Transverse colon (tissue), 4 donors: Measurements from ENCODE around the gene IVD. TPM values are rescaled to one million over a fixed set of nuclear protein-coding genes. Genes with fewer than 3 reads are reported as not detected.
A peak's percentile ranks its signal among the peaks of the same experiment; 100 is the strongest.

Experiments used
- DNase-seq: peaks from one replicate; pipeline ENCODE4 v3.0.0-alpha.2; 2019
- H3K27ac ChIP-seq, 4 donors: fragments of 200-600 bp; sonication (generic); 2 replicates each; pipeline ENCODE4 v1.5.1; 2016 to 2018; ENCODE audit warnings: inconsistent platforms in 4 of 4
- H3K27me3 ChIP-seq: fragments of 200-600 bp; sonication (generic); 2 replicates; pipeline ENCODE4 v1.5.1; 2017; ENCODE audit warnings: inconsistent platforms
- H3K36me3 ChIP-seq, 4 donors: fragments of 200-600 bp; sonication (generic); 2 replicates each; pipeline ENCODE4 v1.5.1; 2017 to 2019; ENCODE audit warnings: inconsistent platforms in 4 of 4
- H3K4me1 ChIP-seq, 4 donors: fragments of 200-600 bp; sonication (generic); 2 replicates each; pipeline ENCODE4 v1.5.1; 2017 to 2020; ENCODE audit warnings: inconsistent platforms in 4 of 4
- H3K4me3 ChIP-seq, 4 donors: fragments of 200-600 bp; sonication (generic); 1 replicate in 1 of 4; 2 replicates in 3 of 4; pipeline versions ENCODE4 v1.5.1 to v1.6.1; 2017 to 2019; ENCODE audit warnings: inconsistent platforms in 4 of 4
- H3K9me3 ChIP-seq, 2 donors: fragments of 200-600 bp; sonication (generic); 2 replicates each; pipeline ENCODE4 v1.5.1; 2017 to 2019; ENCODE audit warnings: inconsistent platforms in 2 of 2
- EP300 ChIP-seq: sonication (generic); formaldehyde crosslinking; IDR thresholded peaks from one replicate; pipeline ENCODE4 v1.6.1; 2017; ENCODE audit warnings: antibody characterized with exemption, low read depth
- POLR2A ChIP-seq: fragments of 450-650 bp; IDR thresholded peaks from one replicate; pipeline ENCODE4 v1.6.1; 2016; ENCODE audit warnings: antibody characterized with exemption, mild to moderate bottlenecking, moderate library complexity
- POLR2AphosphoS5 ChIP-seq, 3 donors: sonication (generic); formaldehyde crosslinking; IDR thresholded peaks; one replicate each; pipeline ENCODE4 v1.6.1; 2016; ENCODE audit warnings: antibody characterized with exemption in 3 of 3
- WGBS, 2 donors: methylation state at CpG; one replicate each; pipeline ENCODE4 v1.1.5; 2018; ENCODE audit warnings: low coverage in 1 of 2; 5-methylcytosine and 5-hydroxymethylcytosine counted together
- in situ Hi-C, 4 donors: fragments of 200-750 bp; cut with MboI; loops; one replicate each; pipeline versions ENCODE4 v1.15.0 to v1.15.1; 2017; ENCODE audit warnings: low sequenced_read_pairs in 3 of 4, low pct_ligation_motif_present in 1 of 4, low pct_unique_long_range_greater_than_20kb in 1 of 4
- intact Hi-C: fragments of 100-400 bp; cut with DNase I; formaldehyde crosslinking; loops from one replicate; pipeline ENCODE4 v1.15.1; 2023; ENCODE audit warnings: low total_unique reads
- total RNA-seq, 4 donors: library from RNA; depleted of rRNA; stranded (reverse); fragments of >200 nt; gene quantifications; one replicate each; pipeline ENCODE4 v1.1.0, GENCODE V29; 2016
- TF ChIP-seq, protein P1 (sequence below), 5 experiments: fragments of 200-600 bp in 3 of 5; fragments of 450-650 bp in 2 of 5; sonication (generic) in 3 of 5; IDR thresholded peaks; 1 replicate in 2 of 5; 2 replicates in 3 of 5; pipeline ENCODE4 v1.5.1; 2016 to 2017; ENCODE audit warnings: antibody characterized with exemption in 5 of 5, inconsistent platforms in 3 of 5, mild to moderate bottlenecking in 2 of 5, moderate library complexity in 1 of 5

The IVD gene
- total RNA-seq, 4 donors from 2014 or later: 51.4 to 122 (median 58.7) TPM

GRCh38 chr15:40443846-40444245 is 38.3 kb downstream of the IVD start:
- no peaks in the 10 kb centered on the region for H3K27me3 ChIP-seq
- intact Hi-C loops (no loop called here), in situ Hi-C loops (no loop called here)
- WGBS, 2 donors: 78 to 100% methylated on average over 1 to 3 of the region's 3 CpGs
- H3K4me3 ChIP-seq: no peak overlapping the region
- H3K27ac ChIP-seq: no peak overlapping the region
- peaks cover 22 to 59% (median 34%) of the 10 kb centered on the region in 4 donors for H3K4me1 ChIP-seq
- no peaks in the 10 kb centered on the region for H3K9me3 ChIP-seq
- no peaks in the 10 kb centered on the region for H3K36me3 ChIP-seq
- no peak for DNase-seq
- TF ChIP-seq, protein P1, sequence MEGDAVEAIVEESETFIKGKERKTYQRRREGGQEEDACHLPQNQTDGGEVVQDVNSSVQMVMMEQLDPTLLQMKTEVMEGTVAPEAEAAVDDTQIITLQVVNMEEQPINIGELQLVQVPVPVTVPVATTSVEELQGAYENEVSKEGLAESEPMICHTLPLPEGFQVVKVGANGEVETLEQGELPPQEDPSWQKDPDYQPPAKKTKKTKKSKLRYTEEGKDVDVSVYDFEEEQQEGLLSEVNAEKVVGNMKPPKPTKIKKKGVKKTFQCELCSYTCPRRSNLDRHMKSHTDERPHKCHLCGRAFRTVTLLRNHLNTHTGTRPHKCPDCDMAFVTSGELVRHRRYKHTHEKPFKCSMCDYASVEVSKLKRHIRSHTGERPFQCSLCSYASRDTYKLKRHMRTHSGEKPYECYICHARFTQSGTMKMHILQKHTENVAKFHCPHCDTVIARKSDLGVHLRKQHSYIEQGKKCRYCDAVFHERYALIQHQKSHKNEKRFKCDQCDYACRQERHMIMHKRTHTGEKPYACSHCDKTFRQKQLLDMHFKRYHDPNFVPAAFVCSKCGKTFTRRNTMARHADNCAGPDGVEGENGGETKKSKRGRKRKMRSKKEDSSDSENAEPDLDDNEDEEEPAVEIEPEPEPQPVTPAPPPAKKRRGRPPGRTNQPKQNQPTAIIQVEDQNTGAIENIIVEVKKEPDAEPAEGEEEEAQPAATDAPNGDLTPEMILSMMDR (IDR thresholded peaks at IDR 0.05): no peak
- TF ChIP-seq POLR2A (no peak), EP300 (no peak), POLR2AphosphoS5 (IDR thresholded peaks at IDR 0.05) (no peak)

GRCh38 chr15:40444736-40445135 is 39.1 kb downstream of the IVD start:
- H3K27ac ChIP-seq: peak overlapping the region in 1 of 4 donors; percentile 52
- 88 to 95% methylated on average over 4 to 5 of the region's 5 CpGs for WGBS, 2 donors
- DNase-seq: no peak
- H3K9me3 ChIP-seq: no peaks in the 10 kb centered on the region
- no peak overlapping the region for H3K4me3 ChIP-seq
- TF ChIP-seq POLR2AphosphoS5 (IDR thresholded peaks at IDR 0.05): no peak
- no peak for TF ChIP-seq EP300
- TF ChIP-seq POLR2A: no peak
- TF ChIP-seq, protein P1 (IDR thresholded peaks at IDR 0.05): no peak
- H3K27me3 ChIP-seq: no peaks in the 10 kb centered on the region
- H3K36me3 ChIP-seq: no peaks in the 10 kb centered on the region
- peaks cover 18 to 57% (median 29%) of the 10 kb centered on the region in 4 donors for H3K4me1 ChIP-seq
- in situ Hi-C loops (no loop called here), intact Hi-C loops (no loop called here)

DNA sequence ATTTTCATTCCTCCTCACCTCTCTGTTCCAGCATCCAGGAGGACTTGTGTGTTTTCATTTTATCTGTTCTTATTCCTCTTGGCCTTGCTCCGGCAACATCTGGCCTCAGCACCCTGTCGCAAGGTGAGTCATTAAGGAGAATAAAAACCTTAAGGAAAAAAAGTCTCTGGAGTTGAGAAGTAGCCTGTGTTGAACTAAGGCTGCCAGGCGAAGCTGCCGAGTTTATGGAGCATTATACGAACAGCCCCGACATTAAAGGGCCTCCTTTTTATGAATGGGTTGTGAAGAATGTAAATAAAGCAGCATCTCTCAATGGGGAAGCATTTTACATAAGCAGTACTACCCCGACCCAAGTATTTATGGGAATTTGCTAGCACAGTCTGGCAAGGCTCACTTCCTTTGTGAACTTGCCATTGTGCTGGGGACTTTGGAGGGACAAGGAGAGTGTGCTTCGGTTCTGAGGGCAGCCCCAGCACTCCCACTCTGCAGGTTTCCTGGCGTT is 39.9 kb downstream of the IVD start:
- intact Hi-C loops: no loop called here
- no peaks in the 10 kb centered on the region for H3K9me3 ChIP-seq
- in situ Hi-C loops: no loop called here
- no peaks in the 10 kb centered on the region for H3K27me3 ChIP-seq
- WGBS, 2 donors: 17 to 25% methylated on average over 2 to 9 of the region's 9 CpGs
- peak; percentile 32 for DNase-seq
- H3K4me1 ChIP-seq: peaks cover 16 to 52% (median 22%) of the 10 kb centered on the region in 4 donors
- TF ChIP-seq POLR2A (no peak), EP300 (no peak), POLR2AphosphoS5 (IDR thresholded peaks at IDR 0.05) (peak in 1 of 3 donors; percentile 27)
- TF ChIP-seq, protein P1 (IDR thresholded peaks at IDR 0.05): no peak
- H3K36me3 ChIP-seq: no peaks in the 10 kb centered on the region
- peak overlapping the region; percentile 2 to 52 (median 26) for H3K27ac ChIP-seq
- H3K4me3 ChIP-seq: no peak overlapping the region

DNA sequence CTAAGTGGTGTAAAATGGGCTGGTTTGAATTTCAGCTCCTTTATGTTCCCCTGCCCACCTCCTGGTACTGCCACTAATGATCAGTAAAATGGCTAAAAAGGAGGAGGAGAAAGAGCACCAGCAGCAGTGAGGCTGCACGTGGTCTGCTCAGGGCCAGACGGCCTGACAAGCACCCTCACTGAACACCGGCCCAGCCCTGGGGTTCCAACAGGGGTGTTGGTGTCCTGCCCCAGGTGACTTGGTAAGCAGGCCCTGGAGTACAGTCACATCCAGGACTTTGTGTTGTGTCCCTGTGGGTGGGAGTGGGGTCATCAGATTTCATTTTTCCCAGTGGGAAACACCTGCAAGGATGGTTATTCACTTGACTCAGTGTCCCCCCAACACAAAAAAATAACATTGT is 40.5 kb downstream of the IVD start:
- Histone ChIP-seq H3K9me3 (no peaks in the 10 kb centered on the region), H3K36me3 (no peaks in the 10 kb centered on the region), H3K27me3 (no peaks in the 10 kb centered on the region), H3K4me1 (peaks cover 16 to 57% (median 23%) of the 10 kb centered on the region in 4 donors), H3K4me3 (no peak overlapping the region), H3K27ac (peak overlapping the region in 2 of 4 donors; percentile 2 to 52)
- TF ChIP-seq POLR2AphosphoS5 (IDR thresholded peaks at IDR 0.05): no peak
- TF ChIP-seq POLR2A: no peak
- TF ChIP-seq, protein P1 (IDR thresholded peaks at IDR 0.05): no peak
- TF ChIP-seq EP300: no peak
- in situ Hi-C loops (no loop called here), intact Hi-C loops (no loop called here)
- no peak for DNase-seq
- 89% methylated on average over 3 of the region's 3 CpGs; no CpG with 5 or more reads in 1 of the 2 donors for WGBS, 2 donors
